ENCODE results near the gene TMEM138.

TMEM138 gene

GRCh38 chr11:61356706-61357105, 5.5 kb upstream of the TMEM138 start:
- Histone ChIP-seq H2BK5ac (ENCODE audit: low read length) (no peak overlapping the region), H3K79me1 (ENCODE audit: low read length) (peaks cover 5% of the 10 kb centered on the region), H3K4me3 (ENCODE audit: low read length) (no peak overlapping the region), H3K18ac (ENCODE audit: low read length) (no peak overlapping the region), H3K79me2 (ENCODE audit: control insufficient read depth, insufficient read depth, low read length) (peaks cover 5% of the 10 kb centered on the region), H4K8ac (ENCODE audit: low read depth, low read length) (no peak overlapping the region), H3K27me3 (ENCODE audit: insufficient read depth, low read length, poor library complexity) (no peaks in the 10 kb centered on the region), H3K4ac (ENCODE audit: low read depth, low read length) (no peak overlapping the region), H3K4me2 (ENCODE audit: low read length) (no peak overlapping the region), H3K4me1 (ENCODE audit: control insufficient read depth, low read depth, low read length) (no peaks in the 10 kb centered on the region), H2BK120ac (ENCODE audit: low read depth, low read length) (no peak overlapping the region), H3K23ac (ENCODE audit: low read length) (no peak overlapping the region), H4K5ac (ENCODE audit: low read length) (no peak overlapping the region), H3K9ac (ENCODE audit: low read length) (no peak overlapping the region), H3K36me3 (ENCODE audit: control insufficient read depth, insufficient read depth, low read length) (no peaks in the 10 kb centered on the region), H3K27ac (ENCODE audit: low read depth, low read length) (no peak overlapping the region), H2BK15ac (replicated peaks; ENCODE audit: low read depth) (no peak overlapping the region), H2AK5ac (ENCODE audit: low read length) (no peak overlapping the region), H3K56ac (ENCODE audit: low read length) (no peak overlapping the region)
- DNase-seq, result no peak
- WGBS (ENCODE audit: extremely low coverage, insufficient coverage, low lambda C conversion rate), result no CpG with 5 or more reads among the region's 4 CpGs

GRCh38 chr11:61357233-61357893, 4.8 kb upstream of the TMEM138 start:
- H3K23ac ChIP-seq (ENCODE audit: low read length), result no peak overlapping the region
- no peak overlapping the region for H3K56ac ChIP-seq (ENCODE audit: low read length)
- H3K9ac ChIP-seq (ENCODE audit: low read length), result no peak overlapping the region
- no peaks in the 10 kb centered on the region for H3K36me3 ChIP-seq (ENCODE audit: control insufficient read depth, insufficient read depth, low read length)
- WGBS (ENCODE audit: extremely low coverage, insufficient coverage, low lambda C conversion rate), result no CpG with 5 or more reads among the region's 9 CpGs
- no peak for DNase-seq
- no peak overlapping the region for H4K8ac ChIP-seq (ENCODE audit: low read depth, low read length)
- no peak overlapping the region for H2BK120ac ChIP-seq (ENCODE audit: low read depth, low read length)
- no peak overlapping the region for H3K4ac ChIP-seq (ENCODE audit: low read depth, low read length)
- H2AK5ac ChIP-seq (ENCODE audit: low read length), result no peak overlapping the region
- no peak overlapping the region for H2BK15ac ChIP-seq (replicated peaks; ENCODE audit: low read depth)
- peaks cover 5% of the 10 kb centered on the region for H3K79me1 ChIP-seq (ENCODE audit: low read length)
- H3K18ac ChIP-seq (ENCODE audit: low read length), result no peak overlapping the region
- H3K27me3 ChIP-seq (ENCODE audit: insufficient read depth, low read length, poor library complexity), result no peaks in the 10 kb centered on the region
- H2BK5ac ChIP-seq (ENCODE audit: low read length), result no peak overlapping the region
- no peak overlapping the region for H4K5ac ChIP-seq (ENCODE audit: low read length)
- H3K4me1 ChIP-seq (ENCODE audit: control insufficient read depth, low read depth, low read length), result no peaks in the 10 kb centered on the region
- H3K4me3 ChIP-seq (ENCODE audit: low read length), result no peak overlapping the region
- peaks cover 5% of the 10 kb centered on the region for H3K79me2 ChIP-seq (ENCODE audit: control insufficient read depth, insufficient read depth, low read length)
- H3K4me2 ChIP-seq (ENCODE audit: low read length), result no peak overlapping the region
- H3K27ac ChIP-seq (ENCODE audit: low read depth, low read length), result no peak overlapping the region

- no peak overlapping the region for H3K27ac ChIP-seq (ENCODE audit: low read depth, low read length)
- peaks cover 5% of the 10 kb centered on the region for H3K79me1 ChIP-seq (ENCODE audit: low read length)
- H3K36me3 ChIP-seq (ENCODE audit: control insufficient read depth, insufficient read depth, low read length), result no peaks in the 10 kb centered on the region
- no peak overlapping the region for H3K4me3 ChIP-seq (ENCODE audit: low read length)
- no peak overlapping the region for H3K9ac ChIP-seq (ENCODE audit: low read length)
- H4K5ac ChIP-seq (ENCODE audit: low read length), result no peak overlapping the region
- no peak overlapping the region for H3K18ac ChIP-seq (ENCODE audit: low read length)
- no peak for DNase-seq
- peaks cover 9% of the 10 kb centered on the region for H3K79me2 ChIP-seq (ENCODE audit: control insufficient read depth, insufficient read depth, low read length)
- H3K23ac ChIP-seq (ENCODE audit: low read length), result no peak overlapping the region
- no peak overlapping the region for H3K4ac ChIP-seq (ENCODE audit: low read depth, low read length)
- no peaks in the 10 kb centered on the region for H3K27me3 ChIP-seq (ENCODE audit: insufficient read depth, low read length, poor library complexity)
- no peak overlapping the region for H2BK15ac ChIP-seq (replicated peaks; ENCODE audit: low read depth)
- no peak overlapping the region for H4K8ac ChIP-seq (ENCODE audit: low read depth, low read length)
- no peaks in the 10 kb centered on the region for H3K4me1 ChIP-seq (ENCODE audit: control insufficient read depth, low read depth, low read length)
- WGBS (ENCODE audit: extremely low coverage, insufficient coverage, low lambda C conversion rate), result no CpG with 5 or more reads among the region's 6 CpGs
- no peak overlapping the region for H2AK5ac ChIP-seq (ENCODE audit: low read length)
- no peak overlapping the region for H2BK5ac ChIP-seq (ENCODE audit: low read length)
- no peak overlapping the region for H3K4me2 ChIP-seq (ENCODE audit: low read length)
- H2BK120ac ChIP-seq (ENCODE audit: low read depth, low read length), result no peak overlapping the region
- no peak overlapping the region for H3K56ac ChIP-seq (ENCODE audit: low read length)
Observed at GRCh38 chr11:61357894-61358239, 4.3 kb upstream of the TMEM138 start.

GRCh38 chr11:61358566-61358965, 3.6 kb upstream of the TMEM138 start:
- H2BK15ac ChIP-seq (replicated peaks; ENCODE audit: low read depth), result no peak overlapping the region
- no peaks in the 10 kb centered on the region for H3K4me1 ChIP-seq (ENCODE audit: control insufficient read depth, low read depth, low read length)
- no peak overlapping the region for H3K4ac ChIP-seq (ENCODE audit: low read depth, low read length)
- no peak overlapping the region for H3K4me2 ChIP-seq (ENCODE audit: low read length)
- H3K23ac ChIP-seq (ENCODE audit: low read length), result no peak overlapping the region
- no peak overlapping the region for H3K4me3 ChIP-seq (ENCODE audit: low read length)
- no CpG with 5 or more reads among the region's 11 CpGs for WGBS (ENCODE audit: extremely low coverage, insufficient coverage, low lambda C conversion rate)
- DNase-seq, result no peak
- no peak overlapping the region for H3K18ac ChIP-seq (ENCODE audit: low read length)
- no peak overlapping the region for H4K5ac ChIP-seq (ENCODE audit: low read length)
- no peak overlapping the region for H4K8ac ChIP-seq (ENCODE audit: low read depth, low read length)
- no peaks in the 10 kb centered on the region for H3K27me3 ChIP-seq (ENCODE audit: insufficient read depth, low read length, poor library complexity)
- H3K79me2 ChIP-seq (ENCODE audit: control insufficient read depth, insufficient read depth, low read length), result peaks cover 15% of the 10 kb centered on the region
- no peak overlapping the region for H2BK5ac ChIP-seq (ENCODE audit: low read length)
- H3K27ac ChIP-seq (ENCODE audit: low read depth, low read length), result no peak overlapping the region
- H3K9ac ChIP-seq (ENCODE audit: low read length), result no peak overlapping the region
- peaks cover 5% of the 10 kb centered on the region for H3K79me1 ChIP-seq (ENCODE audit: low read length)
- H2AK5ac ChIP-seq (ENCODE audit: low read length), result no peak overlapping the region
- no peak overlapping the region for H3K56ac ChIP-seq (ENCODE audit: low read length)
- no peaks in the 10 kb centered on the region for H3K36me3 ChIP-seq (ENCODE audit: control insufficient read depth, insufficient read depth, low read length)
- H2BK120ac ChIP-seq (ENCODE audit: low read depth, low read length), result no peak overlapping the region

- H3K4me3 ChIP-seq (ENCODE audit: low read length), result no peak overlapping the region
- H3K18ac ChIP-seq (ENCODE audit: low read length), result no peak overlapping the region
- H3K4ac ChIP-seq (ENCODE audit: low read depth, low read length), result no peak overlapping the region
- H3K4me1 ChIP-seq (ENCODE audit: control insufficient read depth, low read depth, low read length), result no peaks in the 10 kb centered on the region
- H2BK5ac ChIP-seq (ENCODE audit: low read length), result no peak overlapping the region
- H3K79me1 ChIP-seq (ENCODE audit: low read length), result peaks cover 9% of the 10 kb centered on the region
- no peak overlapping the region for H4K5ac ChIP-seq (ENCODE audit: low read length)
- no peak overlapping the region for H2AK5ac ChIP-seq (ENCODE audit: low read length)
- H4K8ac ChIP-seq (ENCODE audit: low read depth, low read length), result no peak overlapping the region
- H3K4me2 ChIP-seq (ENCODE audit: low read length), result no peak overlapping the region
- H2BK15ac ChIP-seq (replicated peaks; ENCODE audit: low read depth), result no peak overlapping the region
- H3K56ac ChIP-seq (ENCODE audit: low read length), result no peak overlapping the region
- no peak overlapping the region for H2BK120ac ChIP-seq (ENCODE audit: low read depth, low read length)
- peaks cover 4% of the 10 kb centered on the region for H3K36me3 ChIP-seq (ENCODE audit: control insufficient read depth, insufficient read depth, low read length)
- no peaks in the 10 kb centered on the region for H3K27me3 ChIP-seq (ENCODE audit: insufficient read depth, low read length, poor library complexity)
- H3K23ac ChIP-seq (ENCODE audit: low read length), result no peak overlapping the region
- WGBS (ENCODE audit: extremely low coverage, insufficient coverage, low lambda C conversion rate), result no CpG with 5 or more reads among the region's 6 CpGs
- H3K79me2 ChIP-seq (ENCODE audit: control insufficient read depth, insufficient read depth, low read length), result peaks cover 18% of the 10 kb centered on the region
- H3K9ac ChIP-seq (ENCODE audit: low read length), result no peak overlapping the region
- no peak overlapping the region for H3K27ac ChIP-seq (ENCODE audit: low read depth, low read length)
- no peak for DNase-seq
Observed at GRCh38 chr11:61359516-61359915, 2.7 kb upstream of the TMEM138 start.

GRCh38 chr11:61361237-61361740, 885 bp upstream of the TMEM138 start:
- H2BK120ac ChIP-seq (ENCODE audit: low read depth, low read length), result no peak overlapping the region
- H3K4ac ChIP-seq (ENCODE audit: low read depth, low read length), result no peak overlapping the region
- H3K4me2 ChIP-seq (ENCODE audit: low read length), result peak overlapping the region; percentile 97
- H3K79me1 ChIP-seq (ENCODE audit: low read length), result peaks cover 11% of the 10 kb centered on the region
- H3K23ac ChIP-seq (ENCODE audit: low read length), result no peak overlapping the region
- peak overlapping the region; percentile 81 for H3K9ac ChIP-seq (ENCODE audit: low read length)
- H3K4me3 ChIP-seq (ENCODE audit: low read length), result peak overlapping the region; percentile 95
- peak overlapping the region; percentile 51 for H2BK5ac ChIP-seq (ENCODE audit: low read length)
- no peak overlapping the region for H2BK15ac ChIP-seq (replicated peaks; ENCODE audit: low read depth)
- peak; percentile 8 for DNase-seq
- no peaks in the 10 kb centered on the region for H3K4me1 ChIP-seq (ENCODE audit: control insufficient read depth, low read depth, low read length)
- H4K5ac ChIP-seq (ENCODE audit: low read length), result peak overlapping the region; percentile 40
- H3K27ac ChIP-seq (ENCODE audit: low read depth, low read length), result peak overlapping the region; percentile 97
- peaks cover 6% of the 10 kb centered on the region for H3K36me3 ChIP-seq (ENCODE audit: control insufficient read depth, insufficient read depth, low read length)
- peak overlapping the region; percentile 95 for H3K56ac ChIP-seq (ENCODE audit: low read length)
- no peaks in the 10 kb centered on the region for H3K27me3 ChIP-seq (ENCODE audit: insufficient read depth, low read length, poor library complexity)
- H4K8ac ChIP-seq (ENCODE audit: low read depth, low read length), result no peak overlapping the region
- peak overlapping the region; percentile 65 for H2AK5ac ChIP-seq (ENCODE audit: low read length)
- H3K18ac ChIP-seq (ENCODE audit: low read length), result no peak overlapping the region
- H3K79me2 ChIP-seq (ENCODE audit: control insufficient read depth, insufficient read depth, low read length), result peaks cover 18% of the 10 kb centered on the region
- WGBS (ENCODE audit: extremely low coverage, insufficient coverage, low lambda C conversion rate), result no CpG with 5 or more reads among the region's 22 CpGs
